ENCODE data around the gene CCDC83.
"Not testable (repeated sequence)": the region's sequence is repeated elsewhere in the genome, so short reads cannot be mapped to it uniquely, and the experiment has no call there.

Gene CCDC83

DNA sequence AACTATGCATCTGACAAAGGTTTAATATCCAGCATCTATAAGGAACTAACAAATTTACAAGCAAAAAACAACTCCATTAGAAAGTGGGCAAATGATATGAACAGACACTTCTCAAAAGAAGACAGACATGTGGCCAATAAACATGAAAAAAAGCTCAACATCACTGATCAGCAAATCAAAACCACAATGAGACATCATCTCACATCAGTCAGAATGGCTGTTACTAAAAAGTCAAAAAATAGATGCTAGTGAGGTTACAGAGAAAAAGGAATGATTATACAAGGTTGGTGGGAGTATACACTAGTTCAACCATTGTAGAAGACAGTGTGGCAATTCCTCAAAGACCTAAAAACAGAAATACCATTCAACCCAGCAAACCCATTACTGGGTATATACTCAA lies 14.3 kb upstream of the CCDC83 start:
- not testable (repeated sequence) for DNase-seq

DNA sequence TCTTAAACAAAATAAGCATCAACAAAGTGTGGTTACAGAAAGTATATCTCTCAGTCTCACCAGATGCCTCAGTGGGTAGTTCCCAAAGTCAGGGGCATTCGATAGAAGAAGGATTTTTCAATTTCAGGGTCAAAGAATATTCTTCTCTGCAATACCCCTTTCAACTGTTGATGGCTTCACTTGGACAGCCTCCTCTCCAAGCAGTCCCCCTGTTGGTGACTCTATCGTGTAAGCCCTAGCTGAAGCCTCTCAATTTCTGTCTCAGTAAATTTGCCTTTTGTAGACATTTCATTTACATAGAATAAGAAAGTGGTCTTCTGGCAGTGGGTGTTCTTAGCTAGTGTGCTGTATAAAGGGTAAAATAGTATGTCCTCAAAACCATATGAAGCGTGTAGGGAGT lies 11.3 kb upstream of the CCDC83 start:
- no peak for DNase-seq

DNA sequence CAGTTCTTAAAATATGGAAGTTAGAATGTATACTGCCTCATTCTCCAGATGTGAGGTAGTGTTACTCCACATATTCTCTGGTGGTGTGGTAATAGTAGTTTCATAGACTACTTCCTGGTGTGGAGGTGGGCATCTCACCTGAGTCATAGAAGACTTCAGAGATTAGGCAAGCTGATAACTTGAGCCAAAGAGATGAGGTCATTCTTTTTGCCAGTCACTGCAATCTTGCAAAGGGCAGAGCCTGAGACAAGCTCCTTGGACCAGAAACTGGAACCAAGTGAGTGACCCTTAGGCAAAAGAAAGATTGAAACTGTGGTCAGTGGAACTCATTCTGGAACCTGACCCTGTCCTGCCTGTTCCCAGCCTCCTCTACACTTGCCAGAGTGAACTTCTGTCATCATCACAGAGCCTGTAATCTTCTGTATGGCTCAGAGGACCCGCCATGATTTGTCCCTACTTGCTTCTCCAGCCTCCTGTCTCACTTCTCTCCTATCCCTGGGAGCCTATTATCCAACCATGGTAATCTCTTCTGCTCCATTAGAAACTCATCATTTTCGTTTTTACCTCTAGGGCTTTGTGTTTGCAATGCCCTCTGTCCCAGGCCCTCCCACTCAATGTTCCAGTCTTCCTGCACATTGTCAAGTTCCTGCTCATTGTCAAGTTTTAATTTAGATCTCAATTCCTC lies 10.6 kb upstream of the CCDC83 start:
- DNase-seq, result peak; percentile 78

- peak; percentile 33 for DNase-seq
Observed at GRCh38 chr11:85845124-85845631, 10.0 kb upstream of the CCDC83 start.

DNA sequence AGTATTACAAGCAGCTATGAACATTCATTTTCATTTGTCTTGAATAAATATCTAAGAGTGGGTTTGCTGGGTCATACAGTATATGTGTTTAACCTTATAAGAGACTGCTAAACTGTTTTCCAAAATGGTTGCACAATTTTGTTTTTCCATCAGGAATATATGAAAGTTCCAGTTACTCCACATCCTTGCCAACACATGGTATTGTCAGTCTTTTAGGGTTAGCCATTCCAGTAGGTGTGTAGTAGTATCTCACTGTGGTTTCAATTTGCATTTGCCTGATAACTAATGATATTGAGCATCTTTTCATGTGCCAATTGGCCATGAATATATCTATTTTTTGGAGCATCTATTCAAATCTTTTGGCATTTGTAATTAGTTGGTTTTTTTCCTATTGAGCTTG lies 7.7 kb upstream of the CCDC83 start:
- DNase-seq, result no peak

- no peak for DNase-seq
Observed at GRCh38 chr11:85848006-85848405, 7.2 kb upstream of the CCDC83 start.

DNA sequence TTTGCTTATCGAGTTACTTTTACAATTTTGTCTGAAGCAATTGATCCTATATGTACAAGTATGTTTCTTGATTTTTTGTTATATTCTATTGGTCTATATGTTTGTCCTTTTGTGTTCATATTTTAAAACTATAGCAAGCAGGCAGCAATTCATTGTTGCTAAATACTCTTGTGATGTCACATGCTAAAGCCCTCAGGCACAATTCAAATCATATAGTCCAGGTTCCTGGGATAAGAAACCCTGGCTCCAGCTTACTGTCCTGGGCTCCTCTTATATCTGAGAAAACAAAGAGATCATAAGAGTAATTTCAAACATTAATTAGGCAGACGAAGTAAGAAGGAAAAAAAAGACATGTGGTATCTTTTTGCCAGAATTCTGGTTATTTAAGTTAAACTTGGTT lies 6.6 kb upstream of the CCDC83 start:
- DNase-seq, result no peak

GRCh38 chr11:85852754-85853153 lies 2.4 kb upstream of the CCDC83 start:
- DNase-seq, result not testable (repeated sequence)

GRCh38 chr11:85853541-85853940 lies 1.6 kb upstream of the CCDC83 start:
- DNase-seq, result not testable (repeated sequence)

DNA sequence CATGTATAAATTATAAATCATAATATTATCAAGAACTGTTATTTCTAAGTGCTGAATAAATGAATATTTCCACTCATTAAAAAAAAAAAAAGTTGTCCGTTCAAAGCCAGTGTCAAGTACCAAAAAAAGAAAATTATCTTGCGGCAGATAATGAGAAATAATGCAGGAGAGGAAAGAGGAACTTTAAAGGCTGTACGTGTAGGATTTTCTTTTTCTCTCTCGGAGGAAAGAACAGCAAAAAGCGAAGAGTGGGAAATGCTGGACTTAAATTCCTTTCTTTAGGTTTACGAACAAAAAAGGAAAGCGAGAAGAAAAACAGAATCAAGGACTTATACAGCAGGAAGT lies 999 bp upstream of the CCDC83 start:
- peak; percentile 27 for DNase-seq

- DNase-seq, result peak; percentile 95
Observed at GRCh38 chr11:85854557-85855340, 434 bp upstream of the CCDC83 start.

- no peak for DNase-seq
Observed at GRCh38 chr11:85857098-85857497, 1.9 kb downstream of the CCDC83 start.

GRCh38 chr11:85859541-85859940 lies 4.4 kb downstream of the CCDC83 start:
- not testable (repeated sequence) for DNase-seq

GRCh38 chr11:85863855-85864254 lies 8.7 kb downstream of the CCDC83 start:
- peak; percentile 28 for DNase-seq

DNA sequence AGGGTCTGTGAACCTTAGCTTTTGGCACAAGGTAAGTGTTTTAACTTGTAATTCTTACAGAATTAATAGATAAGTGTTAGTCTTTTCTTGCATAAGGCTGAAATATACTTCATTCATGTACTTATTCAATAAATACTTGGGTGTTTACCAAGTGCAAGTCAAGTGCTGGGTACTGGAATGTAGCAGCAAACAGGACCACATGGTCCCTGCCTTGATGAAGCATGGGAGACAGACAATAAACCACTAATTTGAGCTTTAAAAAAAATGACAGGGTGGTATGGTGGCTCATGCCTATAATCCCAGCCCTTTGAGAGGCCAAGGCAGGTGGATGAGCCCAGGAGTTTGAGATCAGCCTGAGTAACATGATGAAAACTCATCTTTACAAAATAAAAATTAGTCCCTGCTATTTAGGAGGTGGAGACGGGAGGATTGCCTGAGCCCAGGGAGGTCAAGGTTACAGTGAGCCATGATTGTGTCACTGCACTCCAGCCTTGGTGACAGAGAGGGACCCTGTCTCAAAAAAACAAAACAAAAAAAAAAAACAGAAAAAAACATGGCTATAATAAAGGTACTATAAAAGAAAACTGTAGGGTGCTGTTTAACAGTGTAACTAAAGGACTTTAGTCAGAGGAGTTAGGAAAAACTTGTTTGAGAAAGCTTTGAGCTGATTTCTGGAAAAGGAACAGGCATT lies 11.1 kb downstream of the CCDC83 start:
- DNase-seq, result no peak

DNA sequence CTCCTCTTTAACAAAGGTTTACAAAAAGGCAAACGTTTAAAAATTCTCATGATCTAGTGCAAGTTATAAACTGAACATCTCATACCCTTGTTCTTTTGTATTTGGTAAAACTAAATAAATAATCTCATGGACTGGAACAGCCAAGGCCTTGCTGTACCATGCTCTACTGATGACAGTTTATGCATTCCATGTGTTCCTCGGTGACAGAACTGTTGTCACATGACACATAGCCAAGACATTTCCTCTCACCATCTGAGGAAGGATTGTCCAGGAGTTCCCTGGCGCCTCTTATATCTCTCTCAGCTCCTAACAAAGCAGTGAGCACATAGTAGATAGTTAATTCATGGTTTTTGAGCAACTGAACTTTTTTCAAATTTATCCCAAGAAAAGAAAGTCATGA lies 12.6 kb downstream of the CCDC83 start:
- no peak for DNase-seq

DNA sequence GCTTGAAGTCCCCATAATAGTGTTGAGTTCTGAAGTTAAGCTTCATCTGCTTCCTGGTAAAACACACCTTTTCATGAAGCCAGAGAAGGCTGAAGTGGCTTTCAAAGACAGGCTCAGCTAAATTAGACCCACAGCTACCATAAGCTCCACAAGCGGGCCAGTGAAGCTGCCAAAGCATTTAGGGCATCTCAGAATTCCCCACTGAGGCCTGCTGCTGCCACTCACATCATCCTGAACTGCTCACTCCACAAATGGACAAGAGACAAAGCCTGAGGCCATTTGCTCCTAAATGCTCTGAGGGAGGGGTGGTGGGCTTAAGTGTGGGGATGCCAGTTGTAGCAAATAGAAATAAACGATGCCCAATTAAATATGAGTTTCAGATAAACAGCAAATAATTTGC lies 14.6 kb downstream of the CCDC83 start:
- DNase-seq, result no peak

GRCh38 chr11:85874265-85874664 lies 19.1 kb downstream of the CCDC83 start:
- no peak for DNase-seq

- no peak for DNase-seq
Observed at GRCh38 chr11:85875505-85875904, 20.3 kb downstream of the CCDC83 start.

DNA sequence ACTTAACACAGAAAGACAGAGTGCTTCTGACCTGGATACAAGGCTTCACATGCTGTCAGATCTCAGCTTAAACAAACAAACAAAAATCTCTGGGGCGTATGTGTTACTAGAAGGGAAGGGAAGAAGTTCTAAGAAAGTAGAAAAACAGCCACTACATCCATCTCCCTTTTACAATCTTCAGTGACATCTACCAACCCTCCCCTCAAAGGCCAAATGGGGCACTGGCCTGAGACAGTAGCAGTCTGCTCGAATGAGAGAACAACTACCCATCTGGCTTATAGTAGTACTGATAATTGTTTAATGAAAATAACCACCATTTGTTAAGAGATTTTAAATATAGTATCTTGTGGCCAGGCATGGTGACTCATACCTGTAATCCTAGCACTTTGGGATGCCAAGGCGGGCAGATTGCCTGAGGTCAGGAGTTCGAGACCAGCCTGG lies 29.4 kb downstream of the CCDC83 start:
- DNase-seq, result no peak

- no peak for DNase-seq
Observed at GRCh38 chr11:85886089-85887056, 31.2 kb downstream of the CCDC83 start.

DNA sequence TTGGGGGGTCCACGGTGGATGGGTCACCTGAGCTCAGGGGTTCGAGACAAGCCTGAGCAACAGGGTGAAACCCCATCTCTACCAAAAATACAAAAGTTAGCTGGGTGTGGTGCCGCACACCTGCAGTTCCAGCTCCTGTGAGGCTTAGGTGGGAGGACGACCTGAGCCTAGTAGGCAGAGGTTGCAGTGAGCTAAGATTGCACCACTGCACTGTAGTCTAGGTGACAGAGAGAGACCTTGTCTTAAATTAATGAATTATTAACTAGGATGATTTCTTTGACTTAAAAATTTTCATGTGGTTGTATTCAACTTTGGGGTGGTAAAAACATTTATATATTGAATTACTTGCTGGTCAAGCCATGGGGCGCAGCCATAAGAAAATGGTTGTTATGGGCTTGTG lies 33.9 kb downstream of the CCDC83 start:
- no peak for DNase-seq

Data from suppressor macrophage treated with lipopolysaccharide for 4 hours (primary cell).